SU-DHL-6 (cell line): ENCODE measurements around the gene CCT5.
"Not testable (repeated sequence)": the region's sequence is repeated elsewhere in the genome, so short reads cannot be mapped to it uniquely, and the experiment has no call there.

Experiments used
- H2AFZ ChIP-seq: fragments of 200-600 bp; sonication (generic); 2 replicates; pipeline ENCODE4 v1.6.1; 2014; ENCODE audit warnings: low read depth, mild to moderate bottlenecking, moderate library complexity, mixed read lengths, antibody characterized with exemption, low read length; ENCODE audit not compliant: severe bottlenecking
- H3F3A ChIP-seq: fragments of 200-600 bp; shearing (Covaris generic); 2 replicates; pipeline ENCODE4 v1.6.0; 2016; ENCODE audit warnings: antibody characterized with exemption, mild to moderate bottlenecking; ENCODE audit not compliant: insufficient read depth
- H3K27ac ChIP-seq: fragments of 200-600 bp; sonication (generic); 2 replicates; pipeline ENCODE4 v1.5.1; 2016; ENCODE audit warnings: low read depth, mild to moderate bottlenecking, low read length, moderate library complexity, mixed read lengths
- H3K27me3 ChIP-seq: fragments of 200-600 bp; sonication (generic), shearing (Covaris generic); 2 replicates; pipeline ENCODE4 v1.6.0; 2014; ENCODE audit warnings: mild to moderate bottlenecking, low read length
- H3K36me3 ChIP-seq: fragments of 200-600 bp; sonication (generic); 2 replicates; pipeline ENCODE4 v1.6.1; 2014; ENCODE audit warnings: mild to moderate bottlenecking, low read length, mixed read lengths
- H3K4me2 ChIP-seq: fragments of 300-600, 200-600 bp; shearing (Covaris generic), sonication (generic); 2 replicates; pipeline ENCODE4 v1.6.0; 2014; ENCODE audit warnings: low read length, low read depth, mild to moderate bottlenecking; ENCODE audit not compliant: poor library complexity, severe bottlenecking
- H3K4me3 ChIP-seq: fragments of 200-600 bp; sonication (generic); 2 replicates; pipeline ENCODE4 v1.5.1; 2014; ENCODE audit warnings: antibody characterized with exemption, low read length, mild to moderate bottlenecking, mixed read lengths; ENCODE audit not compliant: insufficient read depth, poor library complexity, severe bottlenecking
- H3K79me2 ChIP-seq: fragments of 200-600 bp; sonication (generic); 2 replicates; pipeline ENCODE4 v1.6.1; 2014; ENCODE audit warnings: mild to moderate bottlenecking, low read length, moderate library complexity; ENCODE audit not compliant: insufficient read depth
- H3K9ac ChIP-seq: fragments of 200-600 bp; sonication (generic); 2 replicates; pipeline ENCODE4 v1.7.0; 2014; ENCODE audit warnings: mild to moderate bottlenecking, low read length
- H3K9me2 ChIP-seq: fragments of 200-600 bp; sonication (generic); replicated peaks from 2 replicates; pipeline ENCODE4 v1.6.1; 2014; ENCODE audit warnings: low read length; ENCODE audit not compliant: insufficient read depth
- H3K9me3 ChIP-seq: fragments of 200-600 bp; sonication (generic); 2 replicates; pipeline ENCODE4 v1.6.1; 2014; ENCODE audit warnings: low read length, mixed read lengths; ENCODE audit not compliant: insufficient read depth
- H4K20me1 ChIP-seq: fragments of 200-600 bp; sonication (generic); 2 replicates; pipeline ENCODE4 v1.6.1; 2014; ENCODE audit warnings: low read depth, mild to moderate bottlenecking, antibody characterized with exemption, low read length, moderate library complexity, mixed read lengths
- CTCF ChIP-seq: fragments of 200-600 bp; sonication (generic); IDR thresholded peaks from one replicate; pipeline ENCODE4 v1.5.1; 2017; ENCODE audit warnings: antibody characterized with exemption, mild to moderate bottlenecking, low read length, moderate library complexity; ENCODE audit not compliant: insufficient read depth, poor library complexity, severe bottlenecking
- EZH2phosphoT487 ChIP-seq: fragments of 200-600 bp; sonication (generic), shearing (Covaris generic); conservative IDR thresholded peaks from 2 replicates; pipeline ENCODE4 v1.6.1; 2018; ENCODE audit warnings: mild to moderate bottlenecking, antibody characterized with exemption, low read length, moderate library complexity, mixed read lengths

The CCT5 gene

DNA sequence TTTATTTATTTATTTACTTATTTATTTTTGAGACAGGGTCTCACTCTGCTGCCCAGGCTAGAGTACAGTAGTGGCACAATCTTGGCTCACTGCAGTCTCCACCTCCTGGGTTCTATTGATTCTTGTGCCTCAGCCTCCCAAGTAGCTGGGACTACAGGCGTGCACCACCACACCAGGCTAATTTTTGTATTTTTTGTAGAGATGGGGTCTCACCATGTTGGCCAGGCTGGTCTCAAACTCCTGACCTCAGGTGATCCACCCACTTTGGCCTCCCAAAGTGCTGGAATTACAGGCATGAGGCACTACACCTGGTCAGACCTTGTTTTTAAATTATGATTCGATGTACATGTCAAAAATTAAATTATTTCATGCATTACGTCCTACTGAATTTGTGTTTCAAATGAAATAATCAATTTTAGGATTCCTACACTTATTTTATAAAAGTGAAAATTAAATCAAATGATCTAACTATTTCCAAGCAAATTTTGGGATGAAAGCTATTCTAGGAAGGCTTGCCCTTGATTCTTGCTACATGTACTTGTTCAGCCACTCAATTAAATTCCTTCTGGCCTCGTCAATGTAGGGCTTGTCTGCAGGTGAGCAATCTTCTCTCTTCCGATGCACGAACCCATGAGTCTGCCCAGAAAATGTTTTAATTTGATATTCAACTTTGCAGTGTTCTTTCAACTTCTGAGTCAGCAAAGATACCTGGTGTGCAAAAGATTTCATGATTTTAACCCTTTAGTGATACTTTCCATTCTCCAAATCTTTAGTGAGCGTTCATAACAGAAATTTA is 30.0 kb downstream of the CCT5 start:
- Histone ChIP-seq H3K4me3 (no peak overlapping the region), H3K27me3 (no peaks in the 10 kb centered on the region), H3K36me3 (no peaks in the 10 kb centered on the region), H3K4me2 (no peak overlapping the region), H3K9me3 (no peaks in the 10 kb centered on the region), H2AFZ (no peak overlapping the region), H4K20me1 (no peaks in the 10 kb centered on the region), H3K79me2 (no peaks in the 10 kb centered on the region), H3K9me2 (no peaks in the 10 kb centered on the region), H3F3A (0 out of 2 replicates have a peak, but pooled peaks cover 3% of the 10 kb centered on the region), H3K27ac (no peak overlapping the region), H3K9ac (no peak overlapping the region)
- TF ChIP-seq EZH2phosphoT487 = no peak

DNA sequence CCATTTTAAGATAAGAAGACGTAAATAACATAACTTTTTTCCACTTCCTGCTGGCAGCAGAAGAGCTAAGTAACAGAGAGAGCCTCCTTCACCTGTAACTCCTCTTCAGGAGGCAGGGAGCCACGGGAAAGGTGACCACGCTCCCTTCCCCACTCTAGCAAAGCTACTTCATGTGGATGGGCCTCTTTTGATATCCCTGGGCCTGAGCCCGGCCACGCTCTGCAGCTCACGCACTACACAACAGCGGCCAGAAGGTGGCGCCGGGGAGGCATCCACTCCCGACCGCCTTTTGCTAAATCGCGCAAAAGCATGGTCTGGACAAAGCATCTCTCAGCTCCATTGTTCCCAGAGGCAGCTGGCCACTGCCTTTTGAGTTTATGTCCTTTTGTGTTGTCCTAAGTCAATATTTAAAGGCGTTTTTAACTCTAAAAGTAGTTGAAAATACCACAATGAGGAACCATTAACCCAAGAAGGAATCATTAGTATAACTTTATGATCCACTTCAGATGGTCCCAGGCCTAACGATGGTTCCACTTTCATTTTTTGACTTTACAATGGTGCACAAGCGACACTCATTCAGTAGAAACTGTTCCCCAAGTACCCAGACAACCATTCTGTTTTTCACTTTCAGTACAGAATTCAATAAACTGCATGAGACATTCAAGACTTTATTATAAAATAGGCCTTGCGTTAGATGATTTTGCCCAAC is 34.0 kb downstream of the CCT5 start:
- Histone ChIP-seq H3K4me2 (peak overlapping the region; percentile 6), H3K9me2 (no peaks in the 10 kb centered on the region), H3K9me3 (no peaks in the 10 kb centered on the region), H2AFZ (peak overlapping the region; percentile 52), H3K79me2 (no peaks in the 10 kb centered on the region), H3K36me3 (no peaks in the 10 kb centered on the region), H3K27me3 (no peaks in the 10 kb centered on the region), H3K4me3 (no peak overlapping the region), H3F3A (0 out of 2 replicates have a peak, but pooled peaks cover 3% of the 10 kb centered on the region), H4K20me1 (no peaks in the 10 kb centered on the region), H3K9ac (no peak overlapping the region), H3K27ac (no peak overlapping the region)
- no peak for TF ChIP-seq EZH2phosphoT487
- TF ChIP-seq CTCF = peak; percentile 92

GRCh38 chr5:10285362-10285761 is 35.3 kb downstream of the CCT5 start:
- H3K9me2 ChIP-seq, H3K36me3 ChIP-seq, H2AFZ ChIP-seq, H3K27me3 ChIP-seq, H3K79me2 ChIP-seq, H3K4me3 ChIP-seq, H3K9me3 ChIP-seq, H3K27ac ChIP-seq, H3F3A ChIP-seq, H3K9ac ChIP-seq, H3K4me2 ChIP-seq, H4K20me1 ChIP-seq: not testable (repeated sequence)

DNA sequence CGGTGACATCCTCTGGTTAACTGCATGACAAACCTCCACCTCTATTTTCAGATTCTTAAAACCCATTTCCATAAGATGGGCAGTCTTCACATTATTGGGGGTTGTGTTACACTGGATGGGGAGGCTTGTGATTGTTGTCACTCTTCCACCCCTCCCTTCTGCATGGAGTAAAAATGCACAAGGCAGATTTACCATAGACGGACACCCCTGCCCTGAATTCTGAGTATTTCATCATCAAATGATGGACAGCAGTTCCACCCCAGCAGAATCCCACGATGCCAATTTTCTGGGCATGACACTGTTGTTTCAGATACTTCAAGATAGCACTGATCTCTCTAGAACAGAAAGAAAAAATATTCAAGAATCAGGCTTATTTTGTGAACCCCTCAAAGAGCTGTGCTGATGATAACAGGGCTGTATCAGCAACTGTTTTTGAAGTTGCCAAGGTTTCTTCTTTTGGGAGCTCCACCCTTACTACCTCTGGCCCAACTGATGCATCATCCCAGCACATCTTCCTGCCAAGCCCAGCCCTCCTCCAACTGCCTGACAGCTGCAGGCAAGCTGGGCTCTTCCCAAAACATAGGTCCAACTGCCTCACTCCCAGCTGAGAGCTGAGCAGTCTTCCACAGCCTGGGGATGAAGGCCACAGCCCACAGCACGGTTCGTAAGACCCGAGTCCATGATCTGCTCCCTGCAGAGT is 36.2 kb downstream of the CCT5 start:
- no peak for TF ChIP-seq CTCF
- TF ChIP-seq EZH2phosphoT487 = no peak
- Histone ChIP-seq H3K4me2 (no peak overlapping the region), H3K4me3 (no peak overlapping the region), H3K9ac (no peak overlapping the region), H3K9me3 (no peaks in the 10 kb centered on the region), H3K27me3 (no peaks in the 10 kb centered on the region), H4K20me1 (no peaks in the 10 kb centered on the region), H3K79me2 (no peaks in the 10 kb centered on the region), H3K27ac (no peak overlapping the region), H2AFZ (no peak overlapping the region), H3F3A (0 out of 2 replicates have a peak, but pooled peaks cover 3% of the 10 kb centered on the region), H3K9me2 (no peaks in the 10 kb centered on the region), H3K36me3 (no peaks in the 10 kb centered on the region)
